ENCODE data around the gene MIXL1.
A peak's percentile ranks its signal among the peaks of the same experiment; 100 is the strongest.
"Not testable (repeated sequence)": the region's sequence is repeated elsewhere in the genome, so short reads cannot be mapped to it uniquely, and the experiment has no call there.

MIXL1 gene

DNA sequence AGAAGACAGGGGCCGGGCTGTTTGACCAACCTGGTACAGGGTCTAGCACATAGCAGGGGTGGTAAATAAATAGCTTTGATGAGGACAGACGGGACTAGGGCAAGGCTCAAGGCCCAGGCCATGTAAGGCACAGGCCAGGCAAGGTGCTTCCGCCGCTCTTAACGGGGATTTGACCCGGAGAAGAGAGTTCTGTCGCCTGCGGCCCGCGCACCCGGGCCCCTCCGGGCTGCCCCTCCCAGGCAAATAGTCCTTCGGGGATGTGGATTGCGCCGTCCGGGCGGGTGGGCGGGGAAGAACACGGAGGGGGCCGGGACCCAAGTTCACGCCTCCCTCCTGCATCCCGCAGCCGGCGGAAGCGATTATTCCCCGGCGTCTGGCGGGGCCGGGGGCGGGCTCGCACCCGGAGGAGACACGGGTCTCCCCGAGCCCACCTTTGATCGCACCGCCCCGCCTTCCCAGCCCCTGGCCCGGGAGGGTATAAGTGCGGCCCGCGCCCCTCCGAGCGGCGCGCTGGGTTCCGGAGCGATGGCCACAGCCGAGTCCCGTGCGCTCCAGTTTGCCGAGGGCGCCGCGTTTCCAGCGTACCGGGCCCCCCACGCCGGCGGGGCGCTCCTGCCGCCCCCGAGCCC lies at the start of gene MIXL1:
Gene MIXL1, plus strand, starts transcription at position 508 of the 629 bp plus-strand sequence. Its CDS starts 18 bp downstream, at position 526.
- no peak for DNase-seq (ENCODE audit: low spot score in 2 of 2)
- Mint-ChIP-seq H3K4me1 (peaks cover 5% of the 10 kb centered on the region), H3K36me3 (ENCODE audit: insufficient read depth) (no peaks in the 10 kb centered on the region), H3K4me3 (peak within 1 kb of the TSS; percentile 77), H3K27ac (ENCODE audit: low read depth) (no peak within 1 kb of the TSS), H3K9me3 (no peaks in the 10 kb centered on the region), H3K27me3 (peaks cover 41% of the 10 kb centered on the region)
- peak; percentile 36 for ATAC-seq (replicated peaks; ENCODE audit: extremely low read depth, poor library complexity, severe bottlenecking)

- Mint-ChIP-seq H3K27me3 (no peaks in the 10 kb centered on the region), H3K36me3 (ENCODE audit: insufficient read depth) (peaks cover 14% of the 10 kb centered on the region), H3K27ac (ENCODE audit: low read depth) (peak overlapping the region; percentile 19), H3K9me3 (no peaks in the 10 kb centered on the region), H3K4me1 (peaks cover 42% of the 10 kb centered on the region), H3K4me3 (no peak overlapping the region)
- DNase-seq (ENCODE audit: low spot score in 2 of 2) = no peak
- ATAC-seq (replicated peaks; ENCODE audit: extremely low read depth, poor library complexity, severe bottlenecking) = no peak
Measured at GRCh38 chr1:226176870-226177269, 46.6 kb upstream of the MIXL1 start.

DNA sequence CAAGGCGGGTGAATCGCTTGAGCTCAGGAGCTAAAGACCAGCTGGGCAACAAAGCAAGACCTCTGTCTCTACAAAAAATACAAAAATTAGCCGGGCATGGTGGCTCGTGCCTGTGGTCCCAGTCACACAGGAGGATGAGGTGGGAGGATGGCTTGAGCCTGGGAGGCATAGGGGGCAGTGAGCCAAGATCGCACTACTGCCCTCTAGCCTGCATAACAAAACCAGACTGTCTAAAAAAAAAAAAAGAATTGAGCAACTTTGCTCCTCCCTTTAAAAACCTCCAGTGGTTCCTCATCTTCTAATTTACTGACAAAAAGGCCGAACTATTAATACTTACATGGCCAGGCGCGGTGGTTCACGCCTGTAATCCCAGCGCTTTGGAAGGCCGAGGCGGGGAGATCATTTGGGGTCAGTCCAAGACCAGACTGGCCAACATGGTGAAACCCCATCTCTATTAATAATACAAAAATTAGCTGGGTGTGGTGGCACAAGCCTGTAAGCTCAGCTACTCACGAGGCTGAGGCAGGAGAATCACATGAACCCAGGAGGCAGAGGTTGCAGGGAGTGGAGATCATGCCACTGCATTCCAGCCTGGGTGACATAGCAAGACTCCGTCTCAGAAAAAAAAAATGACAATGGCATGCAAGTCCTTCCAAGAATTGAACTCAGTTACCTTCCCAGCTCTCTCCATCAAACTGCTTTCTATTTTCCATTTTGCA lies 41.3 kb upstream of the MIXL1 start:
- ATAC-seq (replicated peaks; ENCODE audit: extremely low read depth, poor library complexity, severe bottlenecking) (no peak), DNase-seq (ENCODE audit: low spot score in 2 of 2) (no peak)
- no peaks in the 10 kb centered on the region for H3K9me3 Mint-ChIP-seq
- no peak overlapping the region for H3K27ac Mint-ChIP-seq (ENCODE audit: low read depth)
- H3K4me1 Mint-ChIP-seq = peaks cover 62% of the 10 kb centered on the region
- no peak overlapping the region for H3K4me3 Mint-ChIP-seq
- H3K36me3 Mint-ChIP-seq (ENCODE audit: insufficient read depth) = peaks cover 26% of the 10 kb centered on the region
- H3K27me3 Mint-ChIP-seq = no peaks in the 10 kb centered on the region

- Mint-ChIP-seq H3K36me3 (ENCODE audit: insufficient read depth) (peaks cover 26% of the 10 kb centered on the region), H3K4me3 (peak overlapping the region; percentile 92), H3K9me3 (no peaks in the 10 kb centered on the region), H3K4me1 (peaks cover 39% of the 10 kb centered on the region), H3K27ac (ENCODE audit: low read depth) (peak overlapping the region; percentile 91), H3K27me3 (no peaks in the 10 kb centered on the region)
- no peak for DNase-seq (ENCODE audit: low spot score in 2 of 2)
- ATAC-seq (replicated peaks; ENCODE audit: extremely low read depth, poor library complexity, severe bottlenecking) = no peak
Measured at GRCh38 chr1:226185141-226186036, 38.1 kb upstream of the MIXL1 start.

GRCh38 chr1:226186124-226187018 lies 37.1 kb upstream of the MIXL1 start, which contains the start of gene ACBD3:
TSS of gene ACBD3 (minus strand) at chr1:226186741. CDS start at chr1:226186675, 66 bp downstream.
- DNase-seq (ENCODE audit: low spot score in 2 of 2) = peak; percentile 72
- Mint-ChIP-seq H3K27ac (ENCODE audit: low read depth) (peak within 1 kb of the TSS; percentile 91), H3K4me1 (peaks cover 36% of the 10 kb centered on the region), H3K9me3 (no peaks in the 10 kb centered on the region), H3K4me3 (peak within 1 kb of the TSS; percentile 92), H3K36me3 (ENCODE audit: insufficient read depth) (peaks cover 24% of the 10 kb centered on the region), H3K27me3 (no peaks in the 10 kb centered on the region)
- peak; percentile 98 for ATAC-seq (replicated peaks; ENCODE audit: extremely low read depth, poor library complexity, severe bottlenecking)

- peak overlapping the region; percentile 92 for H3K4me3 Mint-ChIP-seq
- peak overlapping the region; percentile 91 for H3K27ac Mint-ChIP-seq (ENCODE audit: low read depth)
- H3K27me3 Mint-ChIP-seq = no peaks in the 10 kb centered on the region
- DNase-seq (ENCODE audit: low spot score in 2 of 2) = no peak
- ATAC-seq (replicated peaks; ENCODE audit: extremely low read depth, poor library complexity, severe bottlenecking) = no peak
- H3K4me1 Mint-ChIP-seq = peaks cover 30% of the 10 kb centered on the region
- H3K36me3 Mint-ChIP-seq (ENCODE audit: insufficient read depth) = peaks cover 24% of the 10 kb centered on the region
- no peaks in the 10 kb centered on the region for H3K9me3 Mint-ChIP-seq
Measured at GRCh38 chr1:226187019-226187322, 36.5 kb upstream of the MIXL1 start.

DNA sequence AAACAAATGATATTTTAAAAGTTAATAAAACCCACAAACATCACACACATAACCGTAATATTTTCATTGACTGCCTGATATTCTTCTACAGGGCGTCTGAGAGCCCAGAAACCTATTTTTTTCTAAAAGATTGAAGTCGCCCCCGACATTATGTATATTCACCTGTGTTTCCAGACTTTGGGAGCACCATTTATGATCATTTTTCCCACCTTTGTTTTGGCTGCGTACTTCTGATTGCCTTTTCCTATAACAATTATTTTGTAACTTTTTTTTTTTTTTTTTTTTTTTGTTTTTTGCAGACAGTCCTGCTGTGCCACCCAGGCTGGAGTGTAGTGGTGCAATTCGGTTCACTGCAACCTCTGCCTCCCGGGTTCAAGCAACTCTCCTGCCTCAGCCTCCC lies 36.1 kb upstream of the MIXL1 start:
- H3K4me1 Mint-ChIP-seq = peaks cover 26% of the 10 kb centered on the region
- H3K27ac Mint-ChIP-seq (ENCODE audit: low read depth) = peak overlapping the region; percentile 91
- no peak for ATAC-seq (replicated peaks; ENCODE audit: extremely low read depth, poor library complexity, severe bottlenecking)
- DNase-seq (ENCODE audit: low spot score in 2 of 2) = no peak
- peak overlapping the region; percentile 92 for H3K4me3 Mint-ChIP-seq
- no peaks in the 10 kb centered on the region for H3K9me3 Mint-ChIP-seq
- H3K27me3 Mint-ChIP-seq = no peaks in the 10 kb centered on the region
- H3K36me3 Mint-ChIP-seq (ENCODE audit: insufficient read depth) = peaks cover 21% of the 10 kb centered on the region

- Mint-ChIP-seq H3K9me3 (no peaks in the 10 kb centered on the region), H3K4me1 (peaks cover 6% of the 10 kb centered on the region), H3K27ac (ENCODE audit: low read depth) (no peak overlapping the region), H3K36me3 (ENCODE audit: insufficient read depth) (no peaks in the 10 kb centered on the region), H3K27me3 (peaks cover 8% of the 10 kb centered on the region), H3K4me3 (no peak overlapping the region)
- DNase-seq (ENCODE audit: low spot score in 2 of 2) (no peak), ATAC-seq (replicated peaks; ENCODE audit: extremely low read depth, poor library complexity, severe bottlenecking) (no peak)
Measured at GRCh38 chr1:226195144-226195543, 28.3 kb upstream of the MIXL1 start.

DNA sequence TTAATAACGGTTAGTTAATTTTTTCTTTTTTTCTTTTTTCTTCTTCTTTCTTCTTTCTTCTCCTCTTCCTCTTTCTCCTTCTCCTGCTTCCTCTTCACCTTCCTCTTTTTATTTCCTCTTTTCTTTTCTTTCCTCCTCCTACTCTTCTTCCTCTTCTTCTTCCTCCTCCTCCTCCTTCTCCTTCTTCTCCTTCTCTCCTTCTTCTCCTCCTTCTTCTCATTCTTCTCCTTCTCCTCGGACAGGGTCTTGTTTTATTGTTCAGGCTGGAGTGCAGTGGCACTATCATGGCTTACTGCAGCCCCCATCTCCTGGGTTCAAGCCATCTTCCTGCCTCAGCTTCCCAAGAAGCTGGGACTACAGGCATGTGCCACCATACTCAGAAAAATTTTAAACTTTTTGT lies 23.5 kb upstream of the MIXL1 start:
- Mint-ChIP-seq H3K27me3 (peaks cover 11% of the 10 kb centered on the region), H3K4me1 (peaks cover 6% of the 10 kb centered on the region), H3K27ac (ENCODE audit: low read depth) (peak overlapping the region; percentile 14), H3K9me3 (no peaks in the 10 kb centered on the region), H3K36me3 (ENCODE audit: insufficient read depth) (no peaks in the 10 kb centered on the region), H3K4me3 (no peak overlapping the region)
- DNase-seq (ENCODE audit: low spot score in 2 of 2) (no peak), ATAC-seq (replicated peaks; ENCODE audit: extremely low read depth, poor library complexity, severe bottlenecking) (no peak)

DNA sequence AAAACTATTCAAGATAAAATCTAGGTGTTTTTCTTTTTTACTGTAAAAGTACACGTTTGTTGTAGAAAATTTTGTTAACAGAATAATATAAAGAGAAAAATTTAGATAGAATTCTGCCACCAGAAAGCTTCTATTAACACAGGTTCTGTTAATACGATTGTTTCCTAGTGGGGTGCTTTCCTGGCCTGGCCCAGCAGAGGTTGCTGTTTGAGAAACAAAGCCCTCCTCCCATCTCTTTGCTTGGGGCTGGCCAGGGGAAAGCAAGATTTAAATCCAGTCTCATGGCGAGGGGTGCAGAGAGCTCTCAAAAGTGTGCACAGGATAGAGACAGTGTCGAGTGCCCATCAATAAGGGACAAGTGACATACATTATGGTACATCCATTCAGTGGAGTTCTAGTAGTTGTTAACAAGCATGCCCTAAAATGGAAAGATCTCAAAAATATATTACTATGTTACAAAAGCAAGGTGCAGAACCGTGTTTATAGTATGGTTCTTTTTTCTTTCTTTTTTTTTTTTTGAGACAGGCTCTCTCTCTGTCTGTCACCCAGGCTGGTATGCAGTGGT lies 22.4 kb upstream of the MIXL1 start:
- Mint-ChIP-seq H3K27me3 (peaks cover 11% of the 10 kb centered on the region), H3K4me3 (no peak overlapping the region), H3K36me3 (ENCODE audit: insufficient read depth) (no peaks in the 10 kb centered on the region), H3K27ac (ENCODE audit: low read depth) (no peak overlapping the region), H3K4me1 (peaks cover 6% of the 10 kb centered on the region), H3K9me3 (no peaks in the 10 kb centered on the region)
- no peak for ATAC-seq (replicated peaks; ENCODE audit: extremely low read depth, poor library complexity, severe bottlenecking)
- DNase-seq (ENCODE audit: low spot score in 2 of 2) = no peak

GRCh38 chr1:226202246-226202645 lies 21.2 kb upstream of the MIXL1 start:
- ATAC-seq (replicated peaks; ENCODE audit: extremely low read depth, poor library complexity, severe bottlenecking) (no peak), DNase-seq (ENCODE audit: low spot score in 2 of 2) (no peak)
- Mint-ChIP-seq H3K9me3 (no peaks in the 10 kb centered on the region), H3K36me3 (ENCODE audit: insufficient read depth) (no peaks in the 10 kb centered on the region), H3K27me3 (peaks cover 11% of the 10 kb centered on the region), H3K4me3 (no peak overlapping the region), H3K27ac (ENCODE audit: low read depth) (no peak overlapping the region), H3K4me1 (peaks cover under 1% of the 10 kb centered on the region)

- ATAC-seq (replicated peaks; ENCODE audit: extremely low read depth, poor library complexity, severe bottlenecking) = not testable (repeated sequence)
- H3K27me3 Mint-ChIP-seq = peaks cover 11% of the 10 kb centered on the region
Measured at GRCh38 chr1:226202666-226203065, 20.8 kb upstream of the MIXL1 start.

More at GRCh38 chr1:226202666-226203065, 20.8 kb upstream of the MIXL1 start:
- not testable (repeated sequence) for H3K9me3 Mint-ChIP-seq; H3K27ac Mint-ChIP-seq (ENCODE audit: low read depth); DNase-seq (ENCODE audit: low spot score in 2 of 2); H3K4me3 Mint-ChIP-seq; H3K4me1 Mint-ChIP-seq; H3K36me3 Mint-ChIP-seq (ENCODE audit: insufficient read depth)

Measured in central memory CD8-positive, alpha-beta T cell (primary cell).